ENCODE measurements around the gene CRYBG1. TPM values are rescaled to one million over a fixed set of nuclear protein-coding genes. Genes with fewer than 3 reads are reported as not detected.

Gene CRYBG1
- polyA plus RNA-seq, 1 experiment, result 0.75 TPM

GRCh38 chr6:106321940-106322339 lies 38.6 kb upstream of the CRYBG1 start:
- H3K4me3 ChIP-seq (ENCODE audit: low read depth, low read length), result no peak overlapping the region
- no peaks in the 10 kb centered on the region for H3K27me3 ChIP-seq (ENCODE audit: control insufficient read depth, insufficient read depth, low read length)
- POLR2A ChIA-PET, result no interaction called here
- TF ChIP-seq CTCF (IDR thresholded peaks at IDR 0.05; ENCODE audit: insufficient read depth, low read depth, low read length), result no peak
- no peaks in the 10 kb centered on the region for H3K36me3 ChIP-seq (ENCODE audit: control insufficient read depth, insufficient read depth, low read length)
- CTCF ChIA-PET, result no interaction called here
- DNase-seq (ENCODE audit: low read depth), result no peak

GRCh38 chr6:106324726-106325335 lies 35.7 kb upstream of the CRYBG1 start:
- POLR2A ChIA-PET, result no interaction called here
- CTCF ChIA-PET, result interaction anchor here (0.9 to 1.0 kb wide), 2 partner anchors 10 to 15 kb away, joined by 3 to 7 read pairs; no protein-coding TSS in a partner anchor
- TF ChIP-seq CTCF (IDR thresholded peaks at IDR 0.05; ENCODE audit: insufficient read depth, low read depth, low read length), result no peak
- H3K36me3 ChIP-seq (ENCODE audit: control insufficient read depth, insufficient read depth, low read length), result no peaks in the 10 kb centered on the region
- peak overlapping the region; percentile 95 for H3K4me3 ChIP-seq (ENCODE audit: low read depth, low read length)
- no peak for DNase-seq (ENCODE audit: low read depth)
- H3K27me3 ChIP-seq (ENCODE audit: control insufficient read depth, insufficient read depth, low read length), result no peaks in the 10 kb centered on the region; the same call in 1 of the 2 replicates

GRCh38 chr6:106325336-106326178 lies 35.0 kb upstream of the CRYBG1 start, which contains the start of gene ATG5:
Gene ATG5 (minus strand): TSS chr6:106325760. CDS start chr6:106316208, 9,552 bp downstream.
- peak within 1 kb of the TSS; percentile 95 for H3K4me3 ChIP-seq (ENCODE audit: low read depth, low read length)
- no peaks in the 10 kb centered on the region for H3K36me3 ChIP-seq (ENCODE audit: control insufficient read depth, insufficient read depth, low read length)
- ChIA-PET CTCF (interaction anchor here (0.9 to 1.0 kb wide), 4 partner anchors 9 to 35 kb away, joined by 3 to 7 read pairs (median 4); partner anchors contain the start of gene CRYBG1), POLR2A (interaction anchor here (0.6 kb wide), 2 partner anchors 9 to 17 kb away, joined by 3 to 7 read pairs; no protein-coding TSS in a partner anchor)
- H3K27me3 ChIP-seq (ENCODE audit: control insufficient read depth, insufficient read depth, low read length), result no peaks in the 10 kb centered on the region; the same call in 1 of the 2 replicates
- peak; percentile 94 for DNase-seq (ENCODE audit: low read depth)
- TF ChIP-seq CTCF (IDR thresholded peaks at IDR 0.05; ENCODE audit: insufficient read depth, low read depth, low read length), result no peak; the same call in 1 of the 2 replicates

- ChIA-PET POLR2A (no interaction called here), CTCF (interaction anchor here (0.5 to 4.2 kb wide), 18 partner anchors 9 to 1904 kb away, joined by 3 to 25 read pairs (median 3); partner anchors contain the start of genes ATG5 and CRYBG1)
- Histone ChIP-seq H3K4me3 (ENCODE audit: low read depth, low read length) (no peak overlapping the region), H3K27me3 (ENCODE audit: control insufficient read depth, insufficient read depth, low read length) (peaks cover 2% of the 10 kb centered on the region), H3K36me3 (ENCODE audit: control insufficient read depth, insufficient read depth, low read length) (no peaks in the 10 kb centered on the region)
- peak; percentile 63 for TF ChIP-seq CTCF (IDR thresholded peaks at IDR 0.05; ENCODE audit: insufficient read depth, low read depth, low read length)
- peak; percentile 9 for DNase-seq (ENCODE audit: low read depth)
These were observed 25.7 kb upstream of the CRYBG1 start for GRCh38 chr6:106334646-106335448.

All from BJ (cell line).